CD4-positive, alpha-beta T cell treated with Interleukin-17A for 4 hours (primary cell): ENCODE data around the gene COLQ.

Experiments
- DNase-seq: peaks from one replicate; pipeline ENCODE4 v3.0.0-alpha.2; 2020; ENCODE audit warnings: mixed read lengths

The COLQ gene

GRCh38 chr3:15453501-15453900, 68.0 kb downstream of the COLQ start:
- no peak for DNase-seq

- no peak for DNase-seq
These were observed 68.5 kb downstream of the COLQ start for GRCh38 chr3:15452961-15453360.

GRCh38 chr3:15452156-15452555, 69.3 kb downstream of the COLQ start:
- no peak for DNase-seq

GRCh38 chr3:15451216-15452113, 70.0 kb downstream of the COLQ start:
- no peak for DNase-seq

GRCh38 chr3:15450438-15451215, 70.9 kb downstream of the COLQ start:
- DNase-seq, result no peak

GRCh38 chr3:15449489-15450224, 71.8 kb downstream of the COLQ start:
- DNase-seq, result no peak

- no peak for DNase-seq
These were observed 77.5 kb downstream of the COLQ start for GRCh38 chr3:15443826-15444524.

- DNase-seq, result no peak
These were observed 80.6 kb downstream of the COLQ start for GRCh38 chr3:15440891-15441290.

GRCh38 chr3:15439476-15439875, 82.0 kb downstream of the COLQ start:
- DNase-seq, result no peak

- no peak for DNase-seq
These were observed 82.5 kb downstream of the COLQ start for GRCh38 chr3:15438983-15439382.

- DNase-seq, result no peak
These were observed 85.3 kb downstream of the COLQ start for GRCh38 chr3:15436246-15436645.

GRCh38 chr3:15434756-15435155, 86.8 kb downstream of the COLQ start:
- no peak for DNase-seq

- DNase-seq, result no peak
These were observed 88.0 kb downstream of the COLQ start for GRCh38 chr3:15433531-15433930.

GRCh38 chr3:15431256-15431837, 90.2 kb downstream of the COLQ start:
- no peak for DNase-seq

GRCh38 chr3:15430624-15431023, 90.9 kb downstream of the COLQ start:
- no peak for DNase-seq

GRCh38 chr3:15429080-15429479, 92.4 kb downstream of the COLQ start:
- DNase-seq, result no peak

- DNase-seq, result peak; percentile 23
These were observed 93.0 kb downstream of the COLQ start for GRCh38 chr3:15428539-15428938.

GRCh38 chr3:15427981-15428380, 93.5 kb downstream of the COLQ start:
- no peak for DNase-seq

GRCh38 chr3:15427182-15427880, 94.2 kb downstream of the COLQ start, which contains the start of the genes EAF1 and METTL6:
Gene EAF1, plus strand, starts transcription at chr3:15427598. Its CDS starts 182 bp downstream, at chr3:15427780.
Gene METTL6, minus strand, starts transcription at chr3:15427544. Its CDS starts 1,033 bp downstream, at chr3:15426511.
- DNase-seq, result peak; percentile 90

- no peak for DNase-seq
These were observed 94.9 kb downstream of the COLQ start for GRCh38 chr3:15426579-15427118.

- DNase-seq, result no peak
These were observed 100.6 kb downstream of the COLQ start for GRCh38 chr3:15420871-15421270.
